Measurements from ENCODE around the gene FGD4. TPM values are rescaled to one million over a fixed set of nuclear protein-coding genes. Genes with fewer than 3 reads are reported as not detected.
A peak's percentile ranks its signal among the peaks of the same experiment; 100 is the strongest.

The FGD4 gene
- total and polyA plus RNA-seq, 7 donors, result 7.8 to 19.1 (median 11.3) TPM

- Histone ChIP-seq H3K4me3 (peak overlapping the region; percentile 19 to 66 (median 58)), H3K27me3 (peaks cover 0 to 20% (median 5%) of the 10 kb centered on the region in 3 donors), H3K9me3 (no peaks in the 10 kb centered on the region), H3K36me3 (no peaks in the 10 kb centered on the region), H3K4me1 (peaks cover 0 to 19% (median 11%) of the 10 kb centered on the region in 4 donors), H3K27ac (peak overlapping the region; percentile 51 to 82 (median 60))
- TF ChIP-seq CTCF (IDR thresholded peaks at IDR 0.05) (no peak), EP300 (IDR thresholded peaks at IDR 0.05) (no peak), POLR2AphosphoS5 (IDR thresholded peaks at IDR 0.05) (no peak), POLR2A (IDR thresholded peaks at IDR 0.05) (no peak)
- no peak for DNase-seq
- 1 to 4% methylated on average over 36 of the region's 36 CpGs for WGBS, 2 donors
- intact Hi-C loops (cut with DNase I), result no loop called here
Observed at GRCh38 chr12:32398816-32399369, 465 bp upstream of the FGD4 start.

GRCh38 chr12:32400114-32400672 lies 835 bp downstream of the FGD4 start:
- Histone ChIP-seq H3K4me3 (peak overlapping the region; percentile 53 to 66 (median 59)), H3K4me1 (peaks cover 0 to 19% (median 11%) of the 10 kb centered on the region in 4 donors), H3K27ac (peak overlapping the region; percentile 51 to 82 (median 60)), H3K9me3 (no peaks in the 10 kb centered on the region), H3K27me3 (peaks cover 0 to 20% (median 5%) of the 10 kb centered on the region in 3 donors), H3K36me3 (no peaks in the 10 kb centered on the region)
- WGBS, 2 donors, result 5 to 26% methylated on average over 15 of the region's 15 CpGs
- no peak for TF ChIP-seq POLR2A (IDR thresholded peaks at IDR 0.05)
- TF ChIP-seq CTCF (IDR thresholded peaks at IDR 0.05), result no peak
- no peak for TF ChIP-seq POLR2AphosphoS5 (IDR thresholded peaks at IDR 0.05)
- TF ChIP-seq EP300 (IDR thresholded peaks at IDR 0.05), result no peak
- intact Hi-C loops (cut with DNase I), result no loop called here
- no peak for DNase-seq

GRCh38 chr12:32400866-32401265 lies 1.5 kb downstream of the FGD4 start:
- intact Hi-C loops (cut with DNase I), result no loop called here
- TF ChIP-seq EP300 (IDR thresholded peaks at IDR 0.05) (no peak), POLR2A (IDR thresholded peaks at IDR 0.05) (no peak), CTCF (IDR thresholded peaks at IDR 0.05) (no peak), POLR2AphosphoS5 (IDR thresholded peaks at IDR 0.05) (no peak)
- Histone ChIP-seq H3K27me3 (peaks cover 0 to 20% (median 5%) of the 10 kb centered on the region in 3 donors), H3K27ac (no peak overlapping the region), H3K9me3 (no peaks in the 10 kb centered on the region), H3K36me3 (no peaks in the 10 kb centered on the region), H3K4me3 (peak overlapping the region in 3 of 4 donors; percentile 53 to 66 (median 64)), H3K4me1 (peaks cover 0 to 19% (median 11%) of the 10 kb centered on the region in 4 donors)
- DNase-seq, result no peak
- WGBS, 2 donors, result 7 to 41% methylated on average over 2 of the region's 2 CpGs

- Histone ChIP-seq H3K27ac (no peak overlapping the region), H3K4me3 (no peak overlapping the region), H3K36me3 (no peaks in the 10 kb centered on the region), H3K9me3 (no peaks in the 10 kb centered on the region), H3K4me1 (peaks cover 0 to 19% (median 11%) of the 10 kb centered on the region in 4 donors), H3K27me3 (peaks cover 0 to 20% (median 5%) of the 10 kb centered on the region in 3 donors)
- intact Hi-C loops (cut with DNase I), result no loop called here
- no peak for DNase-seq
- WGBS, 2 donors, result 88 to 94% methylated on average over 10 of the region's 10 CpGs
- TF ChIP-seq CTCF (IDR thresholded peaks at IDR 0.05) (no peak), EP300 (IDR thresholded peaks at IDR 0.05) (no peak), POLR2AphosphoS5 (IDR thresholded peaks at IDR 0.05) (no peak), POLR2A (IDR thresholded peaks at IDR 0.05) (no peak)
Observed at GRCh38 chr12:32402170-32402569, 2.8 kb downstream of the FGD4 start.
